M059J (cell line): ENCODE measurements around the gene NUBP2. TPM values are rescaled to one million over a fixed set of nuclear protein-coding genes. Genes with fewer than 3 reads are reported as not detected.

Experiments used
- DNase-seq: peaks from one replicate; pipeline ENCODE4 v3.0.0-alpha.2; 2012; ENCODE audit warnings: low read depth
- total RNA-seq: library from RNA; depleted of rRNA; stranded (reverse); fragments of >200 nt; shearing (Covaris generic); gene quantifications from 2 replicates; pipeline ENCODE4 v1.2.3, GENCODE V29; 2014

Gene NUBP2
- total RNA-seq, 1 experiment from 2014 or later, result 86.4 TPM

DNA sequence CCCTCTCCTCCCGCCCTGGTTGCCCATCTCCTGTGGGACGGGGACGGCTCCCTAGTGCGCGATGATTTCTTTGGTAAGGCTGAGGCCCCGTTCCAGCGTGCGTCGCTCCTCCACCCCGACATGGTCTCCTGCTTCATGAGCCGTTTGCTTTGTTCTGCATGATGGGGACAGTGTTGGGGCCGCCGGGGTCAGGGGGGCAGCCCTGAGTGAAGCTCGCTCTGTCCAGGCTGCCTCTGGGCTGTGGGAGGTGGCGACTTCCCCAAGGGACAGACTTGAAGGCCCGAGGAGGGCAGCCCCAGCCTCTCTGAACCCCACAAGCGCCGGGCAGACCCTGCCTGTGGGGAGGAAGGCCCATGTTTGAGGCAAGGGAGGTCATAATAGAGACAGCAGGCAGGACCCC is 23.8 kb upstream of the NUBP2 start:
- DNase-seq, result no peak

GRCh38 chr16:1759511-1759910 is 23.2 kb upstream of the NUBP2 start:
- DNase-seq, result no peak

DNA sequence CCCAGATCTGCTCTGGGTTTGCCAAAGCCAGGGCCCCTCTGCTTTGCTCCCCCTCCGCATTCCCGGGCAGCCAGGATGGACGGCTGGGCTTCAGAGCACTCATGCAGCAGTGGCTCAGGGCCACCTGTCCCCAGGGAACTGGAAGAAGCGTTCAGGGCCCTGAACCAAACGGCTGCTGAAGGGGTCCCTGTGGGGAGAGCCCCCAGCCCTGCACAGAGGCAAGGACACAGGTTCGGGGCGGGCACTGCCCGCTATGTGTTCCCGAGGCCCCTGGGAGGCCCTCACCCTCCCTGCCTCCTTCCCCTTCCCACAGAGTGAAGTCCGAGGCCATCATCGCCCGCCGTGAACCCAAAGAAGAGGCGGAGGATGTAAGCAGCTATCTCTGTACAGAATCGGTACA is 21.8 kb upstream of the NUBP2 start:
- no peak for DNase-seq

DNA sequence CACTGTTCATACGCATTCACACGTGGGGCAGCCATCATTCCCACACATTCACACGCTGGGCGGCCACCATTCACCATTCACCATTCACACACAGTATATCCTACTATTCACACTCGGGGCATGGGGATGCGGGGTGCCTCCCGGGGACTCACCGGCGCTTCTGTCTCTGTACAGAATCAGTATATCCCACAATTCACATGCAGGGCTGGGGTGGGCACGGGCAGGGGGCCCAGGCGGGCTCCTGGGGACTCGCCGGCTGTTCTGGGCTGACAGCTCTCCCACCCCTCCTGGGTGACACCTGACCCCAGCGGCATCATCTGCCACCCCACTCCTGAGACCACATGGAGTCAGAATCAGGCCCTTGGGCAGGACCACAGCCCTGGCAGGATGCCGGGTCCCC is 21.0 kb upstream of the NUBP2 start:
- no peak for DNase-seq

GRCh38 chr16:1762196-1762878 is 20.4 kb upstream of the NUBP2 start:
- no peak for DNase-seq

GRCh38 chr16:1762879-1763520 is 19.8 kb upstream of the NUBP2 start:
- DNase-seq, result no peak

DNA sequence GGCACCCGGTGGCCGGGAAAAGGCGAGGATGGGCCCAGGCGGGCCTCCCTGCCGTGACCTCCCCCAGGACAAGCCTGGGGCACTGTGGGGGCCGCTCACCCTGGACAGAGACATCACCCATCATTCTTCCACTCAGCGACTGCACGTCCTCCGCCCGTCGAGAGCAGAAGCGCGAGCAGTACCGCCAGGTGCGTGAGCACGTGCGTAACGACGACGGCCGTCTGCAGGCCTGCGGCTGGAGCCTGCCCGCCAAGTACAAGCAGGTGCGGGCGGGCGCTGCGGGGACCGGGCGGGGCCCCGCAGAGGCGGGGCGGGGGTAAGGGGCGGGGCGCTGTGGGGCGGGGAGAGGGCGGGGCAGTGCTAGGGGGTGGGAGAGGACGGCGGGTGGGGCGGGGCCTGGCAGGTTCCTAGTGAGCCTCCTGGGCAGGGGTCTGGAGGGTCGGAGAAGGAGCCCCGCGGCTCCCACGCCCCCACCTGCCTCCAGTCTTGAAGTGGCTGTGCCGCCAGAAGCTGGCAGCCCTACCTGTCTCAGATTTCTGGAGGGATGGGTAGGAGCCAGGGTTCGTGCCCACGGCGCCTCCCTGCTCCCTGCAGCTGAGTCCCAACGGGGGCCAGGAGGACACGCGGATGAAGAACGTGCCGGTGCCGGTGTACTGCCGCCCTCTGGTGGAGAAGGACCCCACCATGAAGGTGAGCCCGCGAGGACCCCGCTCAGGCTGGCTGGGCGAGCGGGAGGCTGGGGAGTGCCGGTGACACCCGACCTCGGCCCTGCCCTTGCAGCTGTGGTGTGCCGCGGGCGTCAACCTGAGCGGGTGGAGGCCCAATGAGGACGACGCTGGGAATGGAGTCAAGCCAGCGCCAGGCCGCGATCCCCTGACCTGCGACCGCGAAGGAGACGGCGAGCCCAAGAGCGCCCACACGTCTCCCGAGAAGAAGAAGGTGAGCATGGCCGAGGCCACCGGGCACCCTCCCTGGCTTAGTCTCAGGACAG is 18.9 kb upstream of the NUBP2 start:
- DNase-seq, result no peak

GRCh38 chr16:1764971-1765370 is 17.8 kb upstream of the NUBP2 start:
- no peak for DNase-seq

- no peak for DNase-seq
Observed at GRCh38 chr16:1765826-1766225, 16.9 kb upstream of the NUBP2 start.

DNA sequence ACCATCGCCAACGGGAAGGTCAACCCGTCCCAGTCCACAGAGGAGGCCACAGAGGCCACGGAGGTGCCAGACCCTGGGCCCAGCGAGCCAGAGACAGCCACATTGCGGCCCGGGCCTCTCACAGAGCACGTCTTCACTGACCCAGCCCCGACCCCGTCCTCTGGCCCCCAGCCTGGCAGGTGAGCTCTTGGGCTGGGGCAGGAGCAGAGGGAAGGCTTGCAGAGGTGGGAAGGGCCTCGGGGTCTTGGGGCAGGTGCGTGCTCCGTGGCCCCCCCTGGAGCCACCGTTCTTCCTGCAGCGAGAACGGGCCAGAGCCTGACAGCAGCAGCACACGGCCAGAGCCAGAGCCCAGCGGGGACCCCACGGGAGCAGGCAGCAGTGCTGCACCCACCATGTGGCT is 16.5 kb upstream of the NUBP2 start:
- no peak for DNase-seq

DNA sequence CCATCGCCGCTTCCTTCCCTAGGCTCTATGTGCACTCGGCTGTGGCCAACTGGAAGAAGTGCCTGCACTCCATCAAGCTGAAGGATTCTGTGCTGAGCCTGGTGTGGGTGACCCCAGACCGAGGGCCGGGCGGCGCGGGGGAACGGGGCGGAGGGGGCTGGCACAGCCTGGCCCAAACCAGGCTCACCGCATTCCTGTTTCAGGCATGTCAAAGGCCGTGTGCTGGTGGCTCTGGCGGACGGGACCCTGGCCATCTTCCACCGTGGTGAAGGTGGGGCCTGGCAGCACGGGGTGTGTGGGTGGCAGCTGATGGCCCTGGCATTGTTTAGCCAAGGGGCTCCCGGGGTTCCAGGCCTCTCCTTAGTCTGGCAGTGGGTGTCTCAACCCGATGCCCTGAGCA is 16.1 kb upstream of the NUBP2 start:
- no peak for DNase-seq

DNA sequence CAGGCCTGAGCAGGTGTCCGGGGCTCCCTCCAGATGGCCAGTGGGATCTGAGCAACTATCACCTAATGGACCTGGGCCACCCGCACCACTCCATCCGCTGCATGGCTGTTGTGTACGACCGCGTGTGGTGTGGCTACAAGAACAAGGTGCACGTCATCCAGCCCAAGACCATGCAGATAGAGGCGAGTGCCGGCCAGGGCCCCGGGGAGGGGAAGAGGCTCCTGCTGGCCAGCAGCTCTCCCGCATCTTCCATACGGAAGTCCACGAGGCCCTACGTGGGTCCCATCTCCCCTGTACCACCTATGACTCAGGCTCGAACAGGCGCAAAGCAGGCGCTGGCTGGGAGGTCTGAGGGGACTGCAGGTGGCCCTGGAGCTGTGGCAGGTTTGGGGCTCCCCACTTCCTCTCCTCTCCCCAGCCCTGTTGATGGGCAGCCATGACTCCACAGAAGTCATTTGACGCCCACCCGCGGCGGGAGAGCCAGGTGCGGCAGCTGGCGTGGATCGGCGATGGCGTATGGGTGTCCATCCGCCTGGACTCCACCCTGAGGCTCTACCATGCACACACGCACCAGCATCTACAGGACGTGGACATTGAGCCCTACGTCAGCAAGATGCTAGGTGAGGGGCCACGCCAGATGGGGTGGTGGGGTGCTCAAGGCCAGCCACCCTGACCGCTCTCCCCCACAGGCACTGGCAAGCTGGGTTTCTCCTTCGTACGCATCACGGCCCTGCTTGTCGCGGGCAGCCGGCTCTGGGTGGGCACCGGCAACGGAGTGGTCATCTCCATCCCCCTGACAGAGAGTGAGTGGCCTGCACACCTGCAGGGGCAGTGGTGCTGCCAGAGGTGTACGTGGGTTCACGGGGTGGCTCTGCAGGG is 15.4 kb upstream of the NUBP2 start:
- DNase-seq, result no peak

DNA sequence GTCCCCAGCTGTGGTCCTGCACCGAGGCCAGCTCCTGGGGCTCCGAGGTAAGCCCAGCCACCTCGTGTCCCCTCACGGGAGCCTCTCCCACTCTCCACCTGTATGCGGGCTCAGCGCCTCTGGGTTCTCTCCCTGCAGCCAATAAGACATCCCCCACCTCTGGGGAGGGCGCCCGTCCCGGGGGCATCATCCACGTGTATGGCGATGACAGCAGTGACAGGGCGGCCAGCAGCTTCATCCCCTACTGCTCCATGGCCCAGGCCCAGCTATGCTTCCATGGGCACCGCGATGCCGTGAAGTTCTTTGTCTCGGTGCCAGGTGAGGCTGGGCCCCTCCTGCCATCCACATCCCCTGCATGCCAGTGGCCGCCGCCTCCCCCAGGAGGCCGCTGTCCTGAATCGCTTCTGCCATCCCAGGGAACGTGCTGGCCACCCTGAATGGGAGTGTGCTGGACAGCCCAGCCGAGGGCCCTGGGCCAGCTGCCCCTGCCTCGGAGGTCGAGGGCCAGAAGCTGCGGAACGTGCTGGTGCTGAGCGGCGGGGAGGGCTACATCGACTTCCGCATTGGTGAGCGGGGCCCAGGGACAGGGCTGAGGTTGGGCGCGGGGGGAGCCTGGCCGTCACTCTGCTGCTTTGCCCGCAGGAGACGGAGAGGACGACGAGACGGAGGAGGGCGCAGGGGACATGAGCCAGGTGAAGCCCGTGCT is 14.5 kb upstream of the NUBP2 start:
- DNase-seq, result no peak

DNA sequence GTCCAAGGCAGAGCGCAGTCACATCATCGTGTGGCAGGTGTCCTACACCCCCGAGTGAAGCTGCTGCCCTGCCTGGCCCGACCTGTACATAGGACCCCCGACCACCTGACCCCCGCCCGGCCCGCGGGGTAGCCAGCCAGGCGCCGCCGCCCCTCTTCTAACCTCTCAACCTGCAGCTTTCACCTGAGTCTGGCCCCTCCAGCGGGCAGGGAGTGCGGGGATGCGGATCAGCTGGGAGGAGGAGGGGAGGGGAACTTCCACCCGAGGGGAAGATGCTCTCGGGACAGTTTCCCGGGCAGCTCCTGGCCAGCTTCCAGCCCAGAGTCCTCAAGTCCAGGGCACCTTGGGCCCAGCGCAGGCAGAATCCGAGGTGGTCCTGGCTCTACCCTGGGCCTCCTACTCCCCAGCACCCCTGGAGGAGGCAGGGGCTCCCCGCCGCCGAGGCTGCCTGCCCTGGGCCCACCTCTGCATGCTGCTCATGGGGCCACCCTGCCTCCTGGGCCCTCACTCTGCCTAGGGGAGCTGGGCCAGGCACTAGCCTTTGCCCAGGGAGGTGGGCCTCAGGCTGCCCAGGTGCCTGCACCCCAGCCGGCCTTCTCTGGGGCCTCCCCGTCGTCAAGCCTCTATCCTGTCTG is 13.9 kb upstream of the NUBP2 start:
- no peak for DNase-seq

DNA sequence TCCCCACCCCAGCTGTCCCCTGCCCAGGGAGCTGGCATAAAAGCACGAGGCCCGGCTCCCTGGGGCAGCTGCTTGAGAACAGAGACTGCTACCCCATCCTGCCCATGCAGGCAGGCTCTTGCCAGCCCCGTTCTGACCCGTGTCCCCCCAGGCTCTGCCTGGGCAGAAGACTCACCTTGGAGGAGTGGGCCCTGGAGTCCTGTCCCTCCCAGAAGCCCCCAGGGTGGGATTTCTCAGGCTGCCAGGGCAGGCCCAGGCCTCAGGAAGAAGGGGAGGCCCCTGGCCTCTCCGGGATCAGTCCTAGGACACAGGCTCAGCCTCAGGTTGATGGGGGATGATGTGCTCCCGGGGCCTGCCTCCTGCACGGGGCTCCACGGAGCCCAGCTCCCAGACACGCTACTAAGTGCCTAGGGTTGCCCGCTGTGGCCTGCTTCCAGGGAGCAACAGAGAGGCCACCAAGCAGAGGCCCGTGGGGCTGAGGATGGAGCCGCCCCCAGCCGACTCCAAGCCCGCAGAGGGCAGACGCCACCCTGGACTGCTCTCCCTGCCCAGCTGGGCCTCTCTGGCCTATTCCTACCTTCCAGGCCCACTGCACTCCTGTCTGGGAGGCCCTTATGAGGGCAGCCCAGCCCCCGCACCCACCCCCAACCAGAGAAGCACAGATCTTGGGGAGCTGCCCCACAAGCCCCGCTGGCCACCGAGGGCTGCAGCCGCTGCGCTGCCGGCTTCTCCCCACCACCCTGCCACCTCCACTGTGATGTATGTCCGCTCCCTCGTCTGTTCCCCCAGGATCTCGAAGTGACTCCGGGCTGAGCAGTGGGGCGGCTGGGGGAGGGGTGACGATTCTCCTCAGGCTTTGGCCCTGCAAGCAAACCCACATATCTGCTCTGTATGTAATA is 13.1 kb upstream of the NUBP2 start:
- no peak for DNase-seq

- no peak for DNase-seq
Observed at GRCh38 chr16:1770328-1771187, 12.2 kb upstream of the NUBP2 start.

GRCh38 chr16:1771188-1771863 is 11.4 kb upstream of the NUBP2 start, which contains the start of gene NME3:
Gene NME3, minus strand, starts transcription at chr16:1771543. Its CDS starts 9 bp downstream, at chr16:1771534.
- DNase-seq, result no peak
